Measurements from ENCODE around the gene CALML4. TPM values are rescaled to one million over a fixed set of nuclear protein-coding genes. Genes with fewer than 3 reads are reported as not detected.
"Not testable (repeated sequence)": the region's sequence is repeated elsewhere in the genome, so short reads cannot be mapped to it uniquely, and the experiment has no call there.

CALML4 gene
- total RNA-seq, 4 donors from 2014 or later: 0.88 to 13.8 (median 8.3) TPM

- Histone ChIP-seq H3K9me3 (no peaks in the 10 kb centered on the region), H3K4me1 (no peaks in the 10 kb centered on the region), H3K36me3 (no peaks in the 10 kb centered on the region), H3K27me3 (no peaks in the 10 kb centered on the region), H3K4me3 (no peak overlapping the region), H3K27ac (no peak overlapping the region)
- intact Hi-C loops (cut with DNase I; ENCODE audit: low total_unique reads): no loop called here
- TF ChIP-seq CTCF (IDR thresholded peaks at IDR 0.05): no peak
- no peak for TF ChIP-seq POLR2A (IDR thresholded peaks at IDR 0.05)
- no peak for DNase-seq
These were observed 19.0 kb upstream of the CALML4 start for GRCh38 chr15:68224108-68224507.

- Histone ChIP-seq H3K36me3 (no peaks in the 10 kb centered on the region), H3K4me3 (no peak overlapping the region), H3K27ac (no peak overlapping the region), H3K27me3 (no peaks in the 10 kb centered on the region), H3K9me3 (no peaks in the 10 kb centered on the region), H3K4me1 (no peaks in the 10 kb centered on the region)
- TF ChIP-seq CTCF (IDR thresholded peaks at IDR 0.05) (no peak), POLR2A (IDR thresholded peaks at IDR 0.05) (no peak)
- no peak for DNase-seq
- intact Hi-C loops (cut with DNase I; ENCODE audit: low total_unique reads): no loop called here
These were observed 18.0 kb upstream of the CALML4 start for GRCh38 chr15:68223171-68223570.

GRCh38 chr15:68222432-68222743 is 17.3 kb upstream of the CALML4 start:
- H3K4me1 ChIP-seq; H3K36me3 ChIP-seq; H3K27me3 ChIP-seq; DNase-seq; H3K27ac ChIP-seq; H3K4me3 ChIP-seq; intact Hi-C loops (cut with DNase I; ENCODE audit: low total_unique reads); H3K9me3 ChIP-seq: not testable (repeated sequence)

GRCh38 chr15:68221530-68222431 is 16.6 kb upstream of the CALML4 start:
- H3K36me3 ChIP-seq; H3K9me3 ChIP-seq; H3K4me3 ChIP-seq; H3K4me1 ChIP-seq; H3K27ac ChIP-seq; intact Hi-C loops (cut with DNase I; ENCODE audit: low total_unique reads); H3K27me3 ChIP-seq; DNase-seq: not testable (repeated sequence)

GRCh38 chr15:68220967-68221366 is 15.8 kb upstream of the CALML4 start:
- no peak for TF ChIP-seq CTCF (IDR thresholded peaks at IDR 0.05)
- no peak for TF ChIP-seq POLR2A (IDR thresholded peaks at IDR 0.05)
- no peaks in the 10 kb centered on the region for H3K27me3 ChIP-seq
- intact Hi-C loops (cut with DNase I; ENCODE audit: low total_unique reads): no loop called here
- H3K27ac ChIP-seq: no peak overlapping the region
- H3K36me3 ChIP-seq: no peaks in the 10 kb centered on the region
- DNase-seq: no peak
- no peaks in the 10 kb centered on the region for H3K4me1 ChIP-seq
- H3K4me3 ChIP-seq: no peak overlapping the region
- no peaks in the 10 kb centered on the region for H3K9me3 ChIP-seq

GRCh38 chr15:68220489-68220888 is 15.4 kb upstream of the CALML4 start:
- intact Hi-C loops (cut with DNase I; ENCODE audit: low total_unique reads): no loop called here
- H3K27me3 ChIP-seq: no peaks in the 10 kb centered on the region
- no peak for DNase-seq
- H3K9me3 ChIP-seq: no peaks in the 10 kb centered on the region
- no peak overlapping the region for H3K4me3 ChIP-seq
- H3K27ac ChIP-seq: no peak overlapping the region
- no peaks in the 10 kb centered on the region for H3K4me1 ChIP-seq
- H3K36me3 ChIP-seq: no peaks in the 10 kb centered on the region
- no peak for TF ChIP-seq POLR2A (IDR thresholded peaks at IDR 0.05)
- no peak for TF ChIP-seq CTCF (IDR thresholded peaks at IDR 0.05)
